ENCODE results near the gene PRICKLE3. TPM values are rescaled to one million over a fixed set of nuclear protein-coding genes. Genes with fewer than 3 reads are reported as not detected.

The PRICKLE3 gene

Small RNA genes lying within 50 kb of the gene (small RNA-seq; reads per million reads assigned to genes)
- gene RN7SL262P (ENCODE audit: insufficient read depth), result not detected
